HL-60 (cell line): ENCODE results near the gene HSPA1A.

Source experiments
- CTCF ChIP-seq: IDR thresholded peaks from one replicate; pipeline ENCODE4 v1.5.1; 2011; ENCODE audit warnings: low read length, control low read depth, inconsistent platforms; ENCODE audit not compliant: insufficient read depth
- POLR2AphosphoS5 ChIP-seq: IDR thresholded peaks from 2 replicates; pipeline ENCODE4 v1.6.1; 2012; ENCODE audit warnings: low read depth
- REST ChIP-seq: IDR thresholded peaks from 2 replicates; pipeline ENCODE4 v1.6.1; 2012; ENCODE audit warnings: low read depth; ENCODE audit not compliant: insufficient replicate concordance
- SPI1 ChIP-seq: IDR thresholded peaks from 2 replicates; pipeline ENCODE4 v1.6.1; 2012; ENCODE audit warnings: low read depth, mild to moderate bottlenecking, borderline replicate concordance

- no peak for TF ChIP-seq CTCF
- TF ChIP-seq SPI1, result no peak
- TF ChIP-seq POLR2AphosphoS5, result no peak
- TF ChIP-seq REST, result no peak
Measured at GRCh38 chr6:31858707-31859106, 43.4 kb downstream of the HSPA1A start.
